HL-60 (cell line): ENCODE data around the gene APOBEC3B.
"Not testable (repeated sequence)": the region's sequence is repeated elsewhere in the genome, so short reads cannot be mapped to it uniquely, and the experiment has no call there.

ENCODE experiments used
- DNase-seq, 2 experiments: peaks; one replicate each; pipeline ENCODE4 v3.0.0-alpha.2; 2010 to 2020; ENCODE audit warnings: low read depth in 1 of 2, low spot score in 1 of 2
- H3K27ac ChIP-seq: fragments of 250-450 bp; sonication (Bioruptor Pico); replicated peaks from 2 replicates; pipeline ENCODE4 v1.5.1; 2020; ENCODE audit warnings: mild to moderate bottlenecking, moderate library complexity
- H3K27me3 ChIP-seq: fragments of 250-450 bp; sonication (Bioruptor Pico); 2 replicates; pipeline ENCODE4 v1.5.1; 2021; ENCODE audit warnings: mild to moderate bottlenecking, moderate library complexity; ENCODE audit not compliant: insufficient read depth, poor library complexity, severe bottlenecking
- H3K4me3 ChIP-seq: replicated peaks from 2 replicates; pipeline ENCODE4 v1.5.1; 2011; ENCODE audit warnings: mild to moderate bottlenecking, control low read depth, low read length; ENCODE audit not compliant: insufficient read depth
- GABPA ChIP-seq: IDR thresholded peaks from 2 replicates; pipeline ENCODE4 v1.6.1; 2012; ENCODE audit warnings: low read depth
- POLR2AphosphoS5 ChIP-seq: IDR thresholded peaks from 2 replicates; pipeline ENCODE4 v1.6.1; 2012; ENCODE audit warnings: low read depth
- SPI1 ChIP-seq: IDR thresholded peaks from 2 replicates; pipeline ENCODE4 v1.6.1; 2012; ENCODE audit warnings: low read depth, mild to moderate bottlenecking, borderline replicate concordance
- TF ChIP-seq, protein P1 (sequence below): IDR thresholded peaks from one replicate; pipeline ENCODE4 v1.5.1; 2011; ENCODE audit warnings: low read length, control low read depth, inconsistent platforms; ENCODE audit not compliant: insufficient read depth
- TF ChIP-seq, protein P2 (sequence below): IDR thresholded peaks from 2 replicates; pipeline ENCODE4 v1.6.1; 2012; ENCODE audit warnings: low read depth; ENCODE audit not compliant: insufficient replicate concordance

The APOBEC3B gene

DNA sequence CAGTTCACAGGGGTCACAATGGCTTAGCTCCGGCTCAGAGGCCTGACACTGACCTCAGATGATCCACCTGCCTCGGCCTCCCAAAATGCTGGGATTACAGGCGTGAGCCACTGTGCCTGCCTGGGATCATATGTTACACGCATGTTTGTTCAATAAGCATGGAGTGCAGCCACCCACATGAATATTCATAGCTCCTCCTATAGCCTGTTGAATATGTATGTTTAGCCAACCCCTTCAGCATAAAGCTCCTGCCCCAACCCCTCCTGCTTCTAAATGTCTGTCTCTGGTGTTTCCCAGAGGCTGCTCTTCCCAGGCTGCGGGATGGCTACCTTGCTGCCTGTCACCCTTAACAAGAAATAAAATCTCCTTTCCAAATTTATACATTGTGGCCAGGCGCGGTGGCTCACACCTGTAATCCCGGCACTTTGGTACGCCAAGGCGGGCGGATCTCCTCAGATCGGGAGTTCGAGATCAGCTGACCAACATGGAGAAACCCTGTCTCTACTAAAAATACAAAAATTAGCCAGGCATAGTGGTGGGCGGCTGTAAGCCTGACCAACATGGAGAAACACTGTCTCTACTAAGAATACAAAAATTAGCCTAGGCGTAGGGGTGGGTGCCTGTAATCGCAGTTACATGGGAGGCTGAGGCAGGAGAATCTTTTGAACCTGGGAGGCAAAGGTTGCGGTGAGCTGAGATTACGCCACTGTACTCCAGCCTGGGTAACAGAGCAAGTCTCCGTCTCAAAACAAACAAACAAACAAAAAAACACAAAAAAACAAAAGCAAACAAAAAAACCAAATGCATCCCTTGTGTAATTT lies 57.4 kb downstream of the APOBEC3B start:
- TF ChIP-seq, protein P1, sequence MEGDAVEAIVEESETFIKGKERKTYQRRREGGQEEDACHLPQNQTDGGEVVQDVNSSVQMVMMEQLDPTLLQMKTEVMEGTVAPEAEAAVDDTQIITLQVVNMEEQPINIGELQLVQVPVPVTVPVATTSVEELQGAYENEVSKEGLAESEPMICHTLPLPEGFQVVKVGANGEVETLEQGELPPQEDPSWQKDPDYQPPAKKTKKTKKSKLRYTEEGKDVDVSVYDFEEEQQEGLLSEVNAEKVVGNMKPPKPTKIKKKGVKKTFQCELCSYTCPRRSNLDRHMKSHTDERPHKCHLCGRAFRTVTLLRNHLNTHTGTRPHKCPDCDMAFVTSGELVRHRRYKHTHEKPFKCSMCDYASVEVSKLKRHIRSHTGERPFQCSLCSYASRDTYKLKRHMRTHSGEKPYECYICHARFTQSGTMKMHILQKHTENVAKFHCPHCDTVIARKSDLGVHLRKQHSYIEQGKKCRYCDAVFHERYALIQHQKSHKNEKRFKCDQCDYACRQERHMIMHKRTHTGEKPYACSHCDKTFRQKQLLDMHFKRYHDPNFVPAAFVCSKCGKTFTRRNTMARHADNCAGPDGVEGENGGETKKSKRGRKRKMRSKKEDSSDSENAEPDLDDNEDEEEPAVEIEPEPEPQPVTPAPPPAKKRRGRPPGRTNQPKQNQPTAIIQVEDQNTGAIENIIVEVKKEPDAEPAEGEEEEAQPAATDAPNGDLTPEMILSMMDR = no peak
- TF ChIP-seq SPI1 (no peak), GABPA (no peak), POLR2AphosphoS5 (no peak)
- TF ChIP-seq, protein P2, sequence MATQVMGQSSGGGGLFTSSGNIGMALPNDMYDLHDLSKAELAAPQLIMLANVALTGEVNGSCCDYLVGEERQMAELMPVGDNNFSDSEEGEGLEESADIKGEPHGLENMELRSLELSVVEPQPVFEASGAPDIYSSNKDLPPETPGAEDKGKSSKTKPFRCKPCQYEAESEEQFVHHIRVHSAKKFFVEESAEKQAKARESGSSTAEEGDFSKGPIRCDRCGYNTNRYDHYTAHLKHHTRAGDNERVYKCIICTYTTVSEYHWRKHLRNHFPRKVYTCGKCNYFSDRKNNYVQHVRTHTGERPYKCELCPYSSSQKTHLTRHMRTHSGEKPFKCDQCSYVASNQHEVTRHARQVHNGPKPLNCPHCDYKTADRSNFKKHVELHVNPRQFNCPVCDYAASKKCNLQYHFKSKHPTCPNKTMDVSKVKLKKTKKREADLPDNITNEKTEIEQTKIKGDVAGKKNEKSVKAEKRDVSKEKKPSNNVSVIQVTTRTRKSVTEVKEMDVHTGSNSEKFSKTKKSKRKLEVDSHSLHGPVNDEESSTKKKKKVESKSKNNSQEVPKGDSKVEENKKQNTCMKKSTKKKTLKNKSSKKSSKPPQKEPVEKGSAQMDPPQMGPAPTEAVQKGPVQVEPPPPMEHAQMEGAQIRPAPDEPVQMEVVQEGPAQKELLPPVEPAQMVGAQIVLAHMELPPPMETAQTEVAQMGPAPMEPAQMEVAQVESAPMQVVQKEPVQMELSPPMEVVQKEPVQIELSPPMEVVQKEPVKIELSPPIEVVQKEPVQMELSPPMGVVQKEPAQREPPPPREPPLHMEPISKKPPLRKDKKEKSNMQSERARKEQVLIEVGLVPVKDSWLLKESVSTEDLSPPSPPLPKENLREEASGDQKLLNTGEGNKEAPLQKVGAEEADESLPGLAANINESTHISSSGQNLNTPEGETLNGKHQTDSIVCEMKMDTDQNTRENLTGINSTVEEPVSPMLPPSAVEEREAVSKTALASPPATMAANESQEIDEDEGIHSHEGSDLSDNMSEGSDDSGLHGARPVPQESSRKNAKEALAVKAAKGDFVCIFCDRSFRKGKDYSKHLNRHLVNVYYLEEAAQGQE = no peak
- H3K4me3 ChIP-seq = no peak overlapping the region
- H3K27ac ChIP-seq = no peak overlapping the region
- no peaks in the 10 kb centered on the region for H3K27me3 ChIP-seq
- no peak for DNase-seq

DNA sequence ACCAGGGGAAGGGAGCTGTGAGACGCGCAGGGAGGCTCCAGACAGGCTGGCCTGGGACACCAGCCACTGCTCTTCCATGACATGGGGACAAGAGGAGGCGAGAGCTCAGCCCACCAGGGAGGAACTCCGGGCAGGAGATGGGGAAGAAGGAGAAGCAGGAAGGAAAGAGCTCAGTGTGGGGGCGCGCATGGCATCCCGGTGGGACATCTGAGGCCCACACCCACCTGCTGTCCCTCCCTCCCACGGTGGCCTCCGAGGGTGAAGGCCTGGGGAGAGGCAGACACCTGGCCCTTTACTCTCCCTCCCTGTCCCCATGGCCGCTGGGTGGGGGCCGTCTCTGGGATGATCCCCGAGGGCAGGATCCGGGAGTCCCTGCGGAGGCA lies 58.0 kb downstream of the APOBEC3B start:
- not testable (repeated sequence) for H3K4me3 ChIP-seq, H3K27ac ChIP-seq, H3K27me3 ChIP-seq, DNase-seq

DNA sequence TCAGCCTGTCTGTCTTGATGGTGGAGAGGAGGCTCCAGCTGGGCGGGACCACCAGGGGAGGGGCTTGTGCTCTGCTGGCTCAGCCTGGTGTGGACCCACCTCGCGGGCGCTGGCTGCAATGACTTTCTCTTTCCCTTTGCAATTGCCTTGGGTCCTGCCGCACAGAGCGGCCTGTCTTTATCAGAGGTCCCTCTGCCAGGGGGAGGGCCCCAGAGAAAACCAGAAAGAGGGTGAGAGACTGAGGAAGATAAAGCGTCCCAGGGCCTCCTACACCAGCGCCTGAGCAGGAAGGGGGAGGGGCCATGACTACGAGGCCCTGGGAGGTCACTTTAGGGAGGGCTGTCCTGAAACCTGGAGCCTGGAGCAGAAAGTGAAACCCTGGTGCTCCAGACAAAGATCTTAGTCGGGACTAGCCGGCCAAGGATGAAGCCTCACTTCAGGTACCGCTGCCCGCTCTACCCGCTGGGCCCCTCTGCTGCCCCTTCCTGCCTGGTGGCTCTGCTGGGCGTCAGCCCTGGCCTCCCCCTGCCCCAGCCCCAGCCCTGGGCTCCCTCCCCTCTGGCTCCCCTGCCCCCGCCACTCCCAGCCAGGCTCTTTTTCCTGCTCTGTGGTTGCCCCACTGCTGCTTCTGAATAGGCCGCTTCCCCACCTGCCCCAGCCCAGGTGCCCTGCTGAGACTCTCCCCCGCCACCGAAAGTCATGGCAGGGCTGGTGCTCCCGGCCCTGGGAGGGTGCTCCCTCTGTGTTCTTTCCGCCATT lies 58.6 kb downstream of the APOBEC3B start, which contains the start of gene APOBEC3F:
APOBEC3F (plus strand) TSS at position 327 of the 759 bp plus-strand sequence; CDS start at position 424, 97 bp downstream.
- not testable (repeated sequence) for DNase-seq, H3K4me3 ChIP-seq, H3K27ac ChIP-seq, H3K27me3 ChIP-seq

DNA sequence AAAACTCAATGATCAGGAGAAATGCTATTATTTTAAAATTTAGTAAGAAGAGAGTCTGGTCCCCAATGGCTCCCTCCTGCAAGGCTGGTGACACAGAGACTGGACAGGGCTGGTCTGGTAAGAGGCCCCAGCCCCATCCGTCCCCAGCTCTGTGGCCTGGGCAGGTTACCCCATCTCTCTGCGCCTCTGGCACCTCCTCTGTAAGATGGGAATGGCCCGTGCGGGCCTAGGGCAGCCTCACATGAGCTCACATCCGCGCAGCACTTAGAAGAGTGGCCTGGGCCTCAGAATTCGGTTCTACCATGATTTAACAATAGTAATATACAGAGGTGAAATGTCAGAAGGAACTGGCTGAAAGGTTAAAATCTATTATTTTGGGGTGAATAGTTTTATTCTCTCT lies 59.8 kb downstream of the APOBEC3B start:
- H3K4me3 ChIP-seq = no peak overlapping the region

More for the DNA sequence above, 59.8 kb downstream of the APOBEC3B start:
- Histone ChIP-seq H3K27me3 (no peaks in the 10 kb centered on the region), H3K27ac (no peak overlapping the region)
- DNase-seq = no peak
- TF ChIP-seq, protein P2 = no peak
- TF ChIP-seq GABPA (no peak), POLR2AphosphoS5 (no peak), SPI1 (no peak)
- TF ChIP-seq, protein P1 = no peak
